Measurements from ENCODE around the gene CLCF1.

CLCF1 gene

GRCh38 chr11:67372993-67373647 lies at the start of gene CLCF1:
CLCF1 (minus strand) TSS chr11:67373598; CDS start chr11:67373539, 59 bp downstream.
- DNase-seq (ENCODE audit: low read depth), result no peak

- DNase-seq (ENCODE audit: low read depth), result no peak
Measured at GRCh38 chr11:67422891-67423290, 49.5 kb upstream of the CLCF1 start.

GRCh38 chr11:67421430-67422031 lies 48.1 kb upstream of the CLCF1 start:
- no peak for DNase-seq (ENCODE audit: low read depth)

GRCh38 chr11:67420646-67421429 lies 47.4 kb upstream of the CLCF1 start:
- DNase-seq (ENCODE audit: low read depth), result peak; percentile 68

- DNase-seq (ENCODE audit: low read depth), result no peak
Measured at GRCh38 chr11:67420147-67420645, 46.8 kb upstream of the CLCF1 start.

GRCh38 chr11:67419325-67420049 lies 46.1 kb upstream of the CLCF1 start:
- DNase-seq (ENCODE audit: low read depth), result no peak

GRCh38 chr11:67418476-67419281 lies 45.3 kb upstream of the CLCF1 start:
- DNase-seq (ENCODE audit: low read depth), result no peak

- DNase-seq (ENCODE audit: low read depth), result no peak
Measured at GRCh38 chr11:67417425-67417824, 44.0 kb upstream of the CLCF1 start.

GRCh38 chr11:67416416-67417335 lies 43.3 kb upstream of the CLCF1 start:
- DNase-seq (ENCODE audit: low read depth), result no peak

- DNase-seq (ENCODE audit: low read depth), result no peak
Measured at GRCh38 chr11:67415501-67416304, 42.3 kb upstream of the CLCF1 start, which contains the start of gene CARNS1. CARNS1 (plus strand) TSS chr11:67415678; CDS start chr11:67416200, 522 bp downstream.

GRCh38 chr11:67413266-67413849 lies 40.0 kb upstream of the CLCF1 start:
- no peak for DNase-seq (ENCODE audit: low read depth)

- DNase-seq (ENCODE audit: low read depth), result no peak
Measured at GRCh38 chr11:67412495-67413179, 39.2 kb upstream of the CLCF1 start.

GRCh38 chr11:67411785-67412152 lies 38.4 kb upstream of the CLCF1 start:
- DNase-seq (ENCODE audit: low read depth), result no peak

- DNase-seq (ENCODE audit: low read depth), result no peak
Measured at GRCh38 chr11:67410984-67411784, 37.8 kb upstream of the CLCF1 start.

GRCh38 chr11:67410369-67410831 lies 37.0 kb upstream of the CLCF1 start:
- DNase-seq (ENCODE audit: low read depth), result no peak

GRCh38 chr11:67409781-67410368 lies 36.5 kb upstream of the CLCF1 start:
- no peak for DNase-seq (ENCODE audit: low read depth)

- DNase-seq (ENCODE audit: low read depth), result no peak
Measured at GRCh38 chr11:67409261-67409666, 35.9 kb upstream of the CLCF1 start.

Data from HS-27A (cell line).